ENCODE data around the gene YWHAG. TPM values are rescaled to one million over a fixed set of nuclear protein-coding genes. Genes with fewer than 3 reads are reported as not detected.

The YWHAG gene
- total RNA-seq, 2 experiments from 2014 or later: 42.6 to 126 TPM

- CTCF ChIA-PET (ENCODE audit: unreplicated experiment): interaction anchor here (0.6 to 1.2 kb wide), 2 partner anchors 9 to 13 kb away, joined by 3 to 4 read pairs; no protein-coding TSS in a partner anchor
- POLR2A ChIA-PET: interaction anchor here (1.2 kb wide), 1 partner anchor 14 kb away, joined by 4 read pairs; no protein-coding TSS in a partner anchor
- no peaks in the 10 kb centered on the region for H4K20me1 ChIP-seq (ENCODE audit: insufficient read depth, low read length)
- H3K27ac ChIP-seq (ENCODE audit: low read depth, low read length, poor library complexity, severe bottlenecking): no peak overlapping the region
- no peak overlapping the region for H3K4me3 ChIP-seq (ENCODE audit: low read depth, low read length, poor library complexity, severe bottlenecking)
- no TSS peak for BruUV-seq (replicated peaks)
- H3K9me2 ChIP-seq (ENCODE audit: insufficient read depth, low read length): no peaks in the 10 kb centered on the region
- no peak for DNase-seq (ENCODE audit: low spot score)
- H2AFZ ChIP-seq (ENCODE audit: low read length): no peak overlapping the region
- intact Hi-C loops (cut with micrococcal nuclease; ENCODE audit: unreplicated experiment): no loop called here
- H3K79me2 ChIP-seq (ENCODE audit: insufficient read depth, low read depth, low read length): no peaks in the 10 kb centered on the region
- H3K4me1 ChIP-seq (ENCODE audit: insufficient read depth, low read length, poor library complexity, severe bottlenecking): no peaks in the 10 kb centered on the region
- no peak for TF ChIP-seq EZH2phosphoT487 (IDR thresholded peaks at IDR 0.05; ENCODE audit: borderline replicate concordance, low read depth, low read length)
- TF ChIP-seq CTCF (conservative IDR thresholded peaks at IDR 0.05; ENCODE audit: low read length): no peak
- no peaks in the 10 kb centered on the region for H3K36me3 ChIP-seq (ENCODE audit: insufficient read depth, low read length)
- H3K4me2 ChIP-seq (ENCODE audit: low read length): no peak overlapping the region
- H3K9me3 ChIP-seq (ENCODE audit: low read length): no peaks in the 10 kb centered on the region
Observed at GRCh38 chr7:76372984-76373833, 14.4 kb upstream of the YWHAG start.

GRCh38 chr7:76371396-76371795 is 12.6 kb upstream of the YWHAG start:
- Histone ChIP-seq H2AFZ (ENCODE audit: low read length) (no peak overlapping the region), H3K27ac (ENCODE audit: low read depth, low read length, poor library complexity, severe bottlenecking) (no peak overlapping the region), H3K9me2 (ENCODE audit: insufficient read depth, low read length) (no peaks in the 10 kb centered on the region), H3K4me1 (ENCODE audit: insufficient read depth, low read length, poor library complexity, severe bottlenecking) (no peaks in the 10 kb centered on the region), H3K79me2 (ENCODE audit: insufficient read depth, low read depth, low read length) (no peaks in the 10 kb centered on the region), H3K36me3 (ENCODE audit: insufficient read depth, low read length) (no peaks in the 10 kb centered on the region), H3K9me3 (ENCODE audit: low read length) (no peaks in the 10 kb centered on the region), H3K4me2 (ENCODE audit: low read length) (no peak overlapping the region), H4K20me1 (ENCODE audit: insufficient read depth, low read length) (no peaks in the 10 kb centered on the region), H3K4me3 (ENCODE audit: low read depth, low read length, poor library complexity, severe bottlenecking) (no peak overlapping the region)
- ChIA-PET CTCF (ENCODE audit: unreplicated experiment) (interaction anchor here (0.6 kb wide), 1 partner anchor 14 kb away, joined by 10 read pairs; no protein-coding TSS in a partner anchor), POLR2A (interaction anchor here (0.6 kb wide), 1 partner anchor 135 kb away, joined by 3 read pairs; no protein-coding TSS in a partner anchor)
- intact Hi-C loops (cut with micrococcal nuclease; ENCODE audit: unreplicated experiment): no loop called here
- TF ChIP-seq EZH2phosphoT487 (IDR thresholded peaks at IDR 0.05; ENCODE audit: borderline replicate concordance, low read depth, low read length): no peak
- TF ChIP-seq CTCF (conservative IDR thresholded peaks at IDR 0.05; ENCODE audit: low read length): no peak
- BruUV-seq (replicated peaks): no TSS peak
- no peak for DNase-seq (ENCODE audit: low spot score)

GRCh38 chr7:76369018-76369417 is 10.2 kb upstream of the YWHAG start:
- POLR2A ChIA-PET: no interaction called here
- H3K4me2 ChIP-seq (ENCODE audit: low read length): no peak overlapping the region

More at GRCh38 chr7:76369018-76369417, 10.2 kb upstream of the YWHAG start:
- Histone ChIP-seq H3K9me2 (ENCODE audit: insufficient read depth, low read length) (no peaks in the 10 kb centered on the region), H3K4me3 (ENCODE audit: low read depth, low read length, poor library complexity, severe bottlenecking) (no peak overlapping the region), H4K20me1 (ENCODE audit: insufficient read depth, low read length) (no peaks in the 10 kb centered on the region), H2AFZ (ENCODE audit: low read length) (no peak overlapping the region), H3K79me2 (ENCODE audit: insufficient read depth, low read depth, low read length) (no peaks in the 10 kb centered on the region), H3K4me1 (ENCODE audit: insufficient read depth, low read length, poor library complexity, severe bottlenecking) (peaks cover 11% of the 10 kb centered on the region), H3K36me3 (ENCODE audit: insufficient read depth, low read length) (no peaks in the 10 kb centered on the region), H3K9me3 (ENCODE audit: low read length) (no peaks in the 10 kb centered on the region), H3K27ac (ENCODE audit: low read depth, low read length, poor library complexity, severe bottlenecking) (no peak overlapping the region)
- DNase-seq (ENCODE audit: low spot score): no peak
- CTCF ChIA-PET (ENCODE audit: unreplicated experiment): no interaction called here
- no TSS peak for BruUV-seq (replicated peaks)
- TF ChIP-seq EZH2phosphoT487 (IDR thresholded peaks at IDR 0.05; ENCODE audit: borderline replicate concordance, low read depth, low read length) (no peak), CTCF (conservative IDR thresholded peaks at IDR 0.05; ENCODE audit: low read length) (no peak)
- intact Hi-C loops (cut with micrococcal nuclease; ENCODE audit: unreplicated experiment): no loop called here
